Neural progenitor cell (in vitro differentiated cells): Measurements from ENCODE around the gene AFF3. TPM values are rescaled to one million over a fixed set of nuclear protein-coding genes. Genes with fewer than 3 reads are reported as not detected.

Experiments
- DNase-seq: peaks from one replicate; pipeline ENCODE4 v3.0.0-alpha.2; 2016; ENCODE audit warnings: low spot score
- H2AFZ ChIP-seq: fragments of 200-600 bp; sonication (generic); replicated peaks from 2 replicates; pipeline ENCODE4 v1.6.1; 2016; ENCODE audit warnings: antibody characterized with exemption
- H3F3A ChIP-seq: fragments of 200-600 bp; sonication (generic); 2 replicates; pipeline ENCODE4 v1.6.1; 2016; ENCODE audit warnings: antibody characterized with exemption, low read depth
- H3K27ac ChIP-seq: fragments of 200-600 bp; sonication (generic); 2 replicates; pipeline ENCODE4 v1.5.1; 2016; ENCODE audit warnings: mild to moderate bottlenecking
- H3K27me3 ChIP-seq: fragments of 200-600 bp; sonication (generic); 2 replicates; pipeline ENCODE4 v1.6.1; 2016; ENCODE audit warnings: mild to moderate bottlenecking, moderate library complexity
- H3K36me3 ChIP-seq: fragments of 200-600 bp; sonication (generic); 2 replicates; pipeline ENCODE4 v1.5.1; 2016
- H3K4me1 ChIP-seq: fragments of 200-600 bp; sonication (generic); 2 replicates; pipeline ENCODE4 v1.6.1; 2016; ENCODE audit warnings: mixed run types
- H3K4me2 ChIP-seq: fragments of 200-600 bp; sonication (generic); 2 replicates; pipeline ENCODE4 v1.6.1; 2016
- H3K4me3 ChIP-seq: fragments of 200-600 bp; sonication (generic); 2 replicates; pipeline ENCODE4 v1.5.1; 2016
- H3K79me2 ChIP-seq: fragments of 200-600 bp; sonication (generic); 2 replicates; pipeline ENCODE4 v1.6.1; 2016; ENCODE audit warnings: low read depth
- H3K9ac ChIP-seq: fragments of 200-600 bp; sonication (generic); 2 replicates; pipeline ENCODE4 v1.6.1; 2016
- H3K9me3 ChIP-seq: fragments of 200-600 bp; sonication (generic); 2 replicates; pipeline ENCODE4 v1.5.1; 2016; ENCODE audit warnings: low read depth
- H4K20me1 ChIP-seq: fragments of 200-600 bp; sonication (generic); 2 replicates; pipeline ENCODE4 v1.6.1; 2016; ENCODE audit warnings: low read depth
- H3K27ac Mint-ChIP-seq: 3 replicates; pipeline ENCODE4 v1.8.0; 2021; ENCODE audit warnings: mixed read lengths
- H3K27me3 Mint-ChIP-seq: 2 replicates; pipeline ENCODE4 v1.8.0; 2022; ENCODE audit warnings: low read depth, mild to moderate bottlenecking, inconsistent platforms, moderate library complexity, mixed read lengths; ENCODE audit not compliant: insufficient read depth
- H3K36me3 Mint-ChIP-seq: 3 replicates; pipeline ENCODE4 v1.8.0; 2021; ENCODE audit warnings: mixed read lengths
- H3K4me1 Mint-ChIP-seq: 3 replicates; pipeline ENCODE4 v1.8.0; 2021; ENCODE audit warnings: mixed read lengths
- H3K4me3 Mint-ChIP-seq: 3 replicates; pipeline ENCODE4 v1.8.0; 2021; ENCODE audit warnings: mild to moderate bottlenecking, moderate library complexity, mixed read lengths
- H3K9me3 Mint-ChIP-seq: 3 replicates; pipeline ENCODE4 v1.8.0; 2020; ENCODE audit warnings: mixed read lengths
- EZH2 ChIP-seq: fragments of 200-600 bp; sonication (generic); IDR thresholded peaks from 2 replicates; pipeline ENCODE4 v1.6.1; 2017; ENCODE audit warnings: antibody characterized with exemption, mild to moderate bottlenecking, moderate library complexity
- EZH2phosphoT487 ChIP-seq: fragments of 200-600 bp; sonication (generic); IDR thresholded peaks from 2 replicates; pipeline ENCODE4 v1.6.1; 2017; ENCODE audit warnings: antibody characterized with exemption
- total RNA-seq: library from RNA; depleted of rRNA; stranded (reverse); fragments of >200 nt; gene quantifications from 2 replicates; pipeline ENCODE4 v1.2.3, GENCODE V29; 2015; ENCODE audit warnings: low replicate concordance
- TF ChIP-seq, protein P1 (sequence below): fragments of 200-600 bp; sonication (generic); IDR thresholded peaks from 2 replicates; pipeline ENCODE4 v1.5.1; 2017; ENCODE audit warnings: antibody characterized with exemption, mild to moderate bottlenecking

Gene AFF3
- total RNA-seq, 1 donor from 2014 or later, result 0.26 TPM

DNA sequence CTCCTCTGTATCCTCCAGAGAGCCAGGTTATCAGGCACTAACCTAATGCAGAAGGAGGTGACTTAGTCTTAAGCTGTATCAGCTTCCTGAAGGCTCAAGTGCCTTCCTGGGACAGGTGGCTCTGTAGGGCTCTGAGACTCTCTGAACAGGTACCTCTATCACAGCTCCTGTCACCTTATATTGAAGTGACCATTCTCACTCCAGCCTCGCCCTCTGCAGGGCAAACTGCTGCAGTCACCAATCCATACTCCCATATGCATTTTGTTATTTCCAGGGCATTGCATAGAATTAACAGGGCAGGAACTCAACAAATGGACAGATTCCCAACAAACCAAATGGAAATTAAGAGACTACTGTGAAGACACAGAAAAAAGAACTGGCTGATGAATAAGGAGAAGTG, 449.6 kb downstream of the AFF3 start:
- Mint-ChIP-seq H3K4me3 (no peak overlapping the region), H3K9me3 (no peaks in the 10 kb centered on the region), H3K4me1 (peaks cover 4% of the 10 kb centered on the region), H3K27me3 (peaks cover 5% of the 10 kb centered on the region), H3K36me3 (no peaks in the 10 kb centered on the region), H3K27ac (no peak overlapping the region)
- TF ChIP-seq, protein P1, sequence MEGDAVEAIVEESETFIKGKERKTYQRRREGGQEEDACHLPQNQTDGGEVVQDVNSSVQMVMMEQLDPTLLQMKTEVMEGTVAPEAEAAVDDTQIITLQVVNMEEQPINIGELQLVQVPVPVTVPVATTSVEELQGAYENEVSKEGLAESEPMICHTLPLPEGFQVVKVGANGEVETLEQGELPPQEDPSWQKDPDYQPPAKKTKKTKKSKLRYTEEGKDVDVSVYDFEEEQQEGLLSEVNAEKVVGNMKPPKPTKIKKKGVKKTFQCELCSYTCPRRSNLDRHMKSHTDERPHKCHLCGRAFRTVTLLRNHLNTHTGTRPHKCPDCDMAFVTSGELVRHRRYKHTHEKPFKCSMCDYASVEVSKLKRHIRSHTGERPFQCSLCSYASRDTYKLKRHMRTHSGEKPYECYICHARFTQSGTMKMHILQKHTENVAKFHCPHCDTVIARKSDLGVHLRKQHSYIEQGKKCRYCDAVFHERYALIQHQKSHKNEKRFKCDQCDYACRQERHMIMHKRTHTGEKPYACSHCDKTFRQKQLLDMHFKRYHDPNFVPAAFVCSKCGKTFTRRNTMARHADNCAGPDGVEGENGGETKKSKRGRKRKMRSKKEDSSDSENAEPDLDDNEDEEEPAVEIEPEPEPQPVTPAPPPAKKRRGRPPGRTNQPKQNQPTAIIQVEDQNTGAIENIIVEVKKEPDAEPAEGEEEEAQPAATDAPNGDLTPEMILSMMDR, result peak; percentile 24
- TF ChIP-seq EZH2phosphoT487, result no peak
- no peak overlapping the region for H2AFZ ChIP-seq
- no peaks in the 10 kb centered on the region for H3K79me2 ChIP-seq
- no peaks in the 10 kb centered on the region for H3K9me3 ChIP-seq
- H3K27ac ChIP-seq, result no peak overlapping the region
- H4K20me1 ChIP-seq, result no peaks in the 10 kb centered on the region
- DNase-seq, result no peak
- no peaks in the 10 kb centered on the region for H3F3A ChIP-seq
- no peaks in the 10 kb centered on the region for H3K36me3 ChIP-seq
- no peak overlapping the region for H3K4me3 ChIP-seq
- H3K27me3 ChIP-seq, result no peaks in the 10 kb centered on the region
- no peak overlapping the region for H3K4me2 ChIP-seq
- H3K9ac ChIP-seq, result no peak overlapping the region
- no peaks in the 10 kb centered on the region for H3K4me1 ChIP-seq

DNA sequence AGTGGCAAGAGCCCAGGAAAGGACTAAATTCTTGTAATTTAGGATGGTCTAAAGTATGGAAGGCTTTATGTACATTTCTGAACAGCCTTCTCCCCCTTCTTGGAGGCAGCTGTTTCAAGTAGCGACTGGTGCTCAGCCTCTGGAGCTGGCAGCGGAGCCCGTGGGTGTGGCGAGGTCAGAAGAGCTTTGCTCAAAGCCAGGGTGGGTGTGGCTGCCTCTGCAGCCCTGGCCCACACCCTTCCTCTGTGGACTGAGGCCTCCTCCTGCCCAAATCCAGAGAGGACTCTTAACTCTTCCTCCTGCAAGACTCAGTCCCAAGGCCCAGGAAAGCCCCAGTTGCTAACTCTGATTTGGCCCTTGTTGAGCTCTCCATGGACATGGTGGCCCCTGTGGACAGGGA, 450.5 kb downstream of the AFF3 start:
- TF ChIP-seq, protein P1, result no peak
- TF ChIP-seq EZH2phosphoT487, result no peak
- no peaks in the 10 kb centered on the region for H3K36me3 Mint-ChIP-seq
- H3K27ac ChIP-seq, result no peak overlapping the region
- no peaks in the 10 kb centered on the region for H4K20me1 ChIP-seq
- no peak overlapping the region for H3K4me3 Mint-ChIP-seq
- no peaks in the 10 kb centered on the region for H3K79me2 ChIP-seq
- H3K9me3 Mint-ChIP-seq, result no peaks in the 10 kb centered on the region
- peaks cover 5% of the 10 kb centered on the region for H3K27me3 Mint-ChIP-seq
- no peak overlapping the region for H3K4me3 ChIP-seq
- H3K4me2 ChIP-seq, result no peak overlapping the region
- H3K36me3 ChIP-seq, result no peaks in the 10 kb centered on the region
- H3K4me1 Mint-ChIP-seq, result peaks cover 4% of the 10 kb centered on the region
- H3K27ac Mint-ChIP-seq, result no peak overlapping the region
- no peaks in the 10 kb centered on the region for H3K9me3 ChIP-seq
- H2AFZ ChIP-seq, result no peak overlapping the region
- no peaks in the 10 kb centered on the region for H3K4me1 ChIP-seq
- no peak overlapping the region for H3K9ac ChIP-seq
- DNase-seq, result no peak
- H3K27me3 ChIP-seq, result no peaks in the 10 kb centered on the region
- H3F3A ChIP-seq, result no peaks in the 10 kb centered on the region

DNA sequence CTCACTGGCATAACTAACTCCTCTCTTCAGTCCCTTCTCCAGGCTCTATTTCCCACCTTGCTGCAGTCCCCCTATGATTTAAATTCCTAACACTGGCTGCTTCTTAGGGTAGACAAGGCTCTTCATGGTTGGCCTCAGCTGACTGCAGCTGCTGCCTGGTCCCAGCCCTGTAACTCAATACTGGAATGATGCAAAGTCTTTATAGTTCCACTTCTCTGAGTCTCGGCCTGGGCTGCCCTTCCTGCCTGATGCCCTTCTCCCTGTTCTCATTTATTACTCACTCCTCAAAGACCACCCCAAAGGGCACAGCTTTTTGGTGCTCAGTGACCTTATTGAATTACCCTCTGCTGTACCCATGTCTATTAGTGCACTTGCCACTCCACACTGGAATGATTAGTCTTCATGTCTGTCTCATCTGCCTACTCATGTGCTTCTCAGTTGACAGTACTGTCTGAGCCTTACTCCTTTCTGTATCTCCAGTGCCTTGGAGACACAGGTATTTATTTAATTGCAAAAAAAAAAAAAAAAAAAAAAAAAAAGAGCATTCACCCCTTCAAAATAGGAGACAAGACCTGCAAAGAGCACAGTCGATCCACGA, 453.1 kb downstream of the AFF3 start:
- Histone ChIP-seq H3K9me3 (no peaks in the 10 kb centered on the region), H3F3A (no peaks in the 10 kb centered on the region), H3K4me3 (no peak overlapping the region), H4K20me1 (no peaks in the 10 kb centered on the region), H3K36me3 (no peaks in the 10 kb centered on the region), H3K9ac (no peak overlapping the region), H3K27me3 (no peaks in the 10 kb centered on the region), H3K79me2 (no peaks in the 10 kb centered on the region), H3K27ac (no peak overlapping the region), H3K4me2 (no peak overlapping the region), H3K4me1 (no peaks in the 10 kb centered on the region), H2AFZ (no peak overlapping the region)
- Mint-ChIP-seq H3K36me3 (no peaks in the 10 kb centered on the region), H3K4me1 (peaks cover 3% of the 10 kb centered on the region), H3K4me3 (no peak overlapping the region), H3K27me3 (peaks cover 2% of the 10 kb centered on the region), H3K9me3 (no peaks in the 10 kb centered on the region), H3K27ac (no peak overlapping the region)
- TF ChIP-seq, protein P1, result no peak
- TF ChIP-seq EZH2 (no peak), EZH2phosphoT487 (no peak)
- DNase-seq, result no peak
